HG03520 (cell line): Measurements from ENCODE around the gene LFNG.
"Not testable (repeated sequence)": the region's sequence is repeated elsewhere in the genome, so short reads cannot be mapped to it uniquely, and the experiment has no call there.

ENCODE experiments used
- ATAC-seq: cut with Tn5 transposase; IDR thresholded peaks from one replicate; pipeline ENCODE4 v1.9.1; 2021; ENCODE audit warnings: mild to moderate bottlenecking, moderate library complexity; ENCODE audit not compliant: unreplicated experiment

Gene LFNG

GRCh38 chr7:2527505-2528467 is 8.2 kb downstream of the LFNG start:
- ATAC-seq, result no peak

- no peak for ATAC-seq
These were observed 9.0 kb downstream of the LFNG start for GRCh38 chr7:2528481-2529095.

- ATAC-seq, result no peak
These were observed 9.8 kb downstream of the LFNG start for GRCh38 chr7:2529161-2530070.

GRCh38 chr7:2530071-2530987 is 10.8 kb downstream of the LFNG start:
- no peak for ATAC-seq

GRCh38 chr7:2530994-2531795 is 11.6 kb downstream of the LFNG start:
- not testable (repeated sequence) for ATAC-seq

GRCh38 chr7:2531796-2532110 is 12.2 kb downstream of the LFNG start:
- ATAC-seq, result not testable (repeated sequence)

- ATAC-seq, result not testable (repeated sequence)
These were observed 12.7 kb downstream of the LFNG start for GRCh38 chr7:2532199-2532772.

- ATAC-seq, result not testable (repeated sequence)
These were observed 13.2 kb downstream of the LFNG start for GRCh38 chr7:2532816-2533215.

- ATAC-seq, result not testable (repeated sequence)
These were observed 14.0 kb downstream of the LFNG start for GRCh38 chr7:2533566-2533965.

- ATAC-seq, result not testable (repeated sequence)
These were observed 14.6 kb downstream of the LFNG start for GRCh38 chr7:2534214-2534613.

GRCh38 chr7:2535872-2536627 is 16.5 kb downstream of the LFNG start:
- not testable (repeated sequence) for ATAC-seq

- ATAC-seq, result no peak
These were observed 18.6 kb downstream of the LFNG start for GRCh38 chr7:2537981-2538851.

- no peak for ATAC-seq
These were observed 19.7 kb downstream of the LFNG start for GRCh38 chr7:2539031-2539911.

GRCh38 chr7:2540133-2540532 is 20.6 kb downstream of the LFNG start:
- no peak for ATAC-seq

GRCh38 chr7:2540641-2541051 is 21.1 kb downstream of the LFNG start:
- ATAC-seq, result no peak

GRCh38 chr7:2541291-2542010 is 21.9 kb downstream of the LFNG start:
- ATAC-seq, result no peak
